Spleen (tissue), 11 donors: ENCODE measurements around the gene KRTAP4-2. TPM values are rescaled to one million over a fixed set of nuclear protein-coding genes. Genes with fewer than 3 reads are reported as not detected.
"Not testable (repeated sequence)": the region's sequence is repeated elsewhere in the genome, so short reads cannot be mapped to it uniquely, and the experiment has no call there.

Source experiments
- DNase-seq: peaks from one replicate; pipeline ENCODE4 v3.0.0-alpha.2; 2020
- H3K27ac ChIP-seq, 8 donors: fragments of 200-600 bp; sonication (generic) in 7 of 8; 1 replicate in 4 of 8; 2 replicates in 4 of 8; pipeline versions ENCODE4 v1.5.0 to v1.8.0; 2016 to 2021; ENCODE audit warnings: inconsistent platforms in 4 of 8, mild to moderate bottlenecking in 4 of 8, moderate library complexity in 1 of 8
- H3K27me3 ChIP-seq, 7 donors: fragments of 200-600 bp; sonication (generic) in 6 of 7; replicated peaks in 1 of 7; 1 replicate in 4 of 7; 2 replicates in 3 of 7; pipeline versions ENCODE4 v1.5.0 to v1.8.0; 2016 to 2021; ENCODE audit warnings: inconsistent platforms in 3 of 7, mild to moderate bottlenecking in 1 of 7
- H3K36me3 ChIP-seq, 6 donors: fragments of 200-600 bp; sonication (generic) in 5 of 6; 1 replicate in 4 of 6; 2 replicates in 2 of 6; pipeline versions ENCODE4 v1.5.0 to v1.8.0; 2016 to 2021; ENCODE audit warnings: inconsistent platforms in 2 of 6
- H3K4me1 ChIP-seq, 6 donors: fragments of 200-600 bp; sonication (generic) in 5 of 6; 1 replicate in 3 of 6; 2 replicates in 3 of 6; pipeline versions ENCODE4 v1.5.0 to v1.8.0; 2016 to 2021; ENCODE audit warnings: inconsistent platforms in 3 of 6
- H3K4me3 ChIP-seq, 8 donors: fragments of 200-600 bp; sonication (generic) in 7 of 8; 1 replicate in 4 of 8; 2 replicates in 4 of 8; pipeline versions ENCODE4 v1.5.0 to v1.8.0; 2016 to 2021; ENCODE audit warnings: inconsistent platforms in 4 of 8, mild to moderate bottlenecking in 4 of 8, moderate library complexity in 2 of 8
- H3K9me3 ChIP-seq, 8 donors: fragments of 200-600 bp; sonication (generic) in 7 of 8; 1 replicate in 4 of 8; 2 replicates in 4 of 8; pipeline versions ENCODE4 v1.5.0 to v1.8.0; 2016 to 2021; ENCODE audit warnings: inconsistent platforms in 4 of 8
- POLR2A ChIP-seq, 3 donors: fragments of 450-650 bp; IDR thresholded peaks; one replicate each; pipeline ENCODE4 v1.5.1; 2017; ENCODE audit warnings: antibody characterized with exemption in 3 of 3, mild to moderate bottlenecking in 1 of 3
- POLR2AphosphoS5 ChIP-seq, 3 donors: sonication (generic); formaldehyde crosslinking; IDR thresholded peaks; one replicate each; pipeline ENCODE4 v1.5.1; 2017; ENCODE audit warnings: antibody characterized with exemption in 3 of 3
- WGBS, 5 donors: extraction: QIAGEN DNeasy Blood & Tissue Kit in 3 of 5; methylation state at CpG; one replicate each; pipeline versions ENCODE4 v1.1.5 to v1.1.7; 2013 to 2018; 5-methylcytosine and 5-hydroxymethylcytosine counted together
- intact Hi-C: fragments of 100-400 bp; cut with DNase I; formaldehyde crosslinking; loops from one replicate; pipeline ENCODE4 v1.15.0; 2023; ENCODE audit warnings: low total_unique reads
- polyA plus RNA-seq, 3 donors: library from polyadenylated mRNA; stranded (reverse); fragments of 200-250 nt; gene quantifications; one replicate each; pipeline ENCODE4 v1.2.1, GENCODE V29; 2013
- total RNA-seq, 7 donors: library from RNA; depleted of rRNA in 3 of 7; stranded (reverse); fragments of >200 nt in 3 of 7; fragmentation: NEBNext Ultra II Directional in 4 of 7; extraction: Animal tissue kit (Norgen Biotek cat#: 25700) in 4 of 7; gene quantifications; one replicate each; pipeline versions ENCODE4 v1.1.0 to v1.2.1, GENCODE V29; 2016 to 2021
- TF ChIP-seq, protein P1 (sequence below), 11 experiments: fragments of 200-600 bp in 7 of 11; fragments of 450-650 bp in 4 of 11; sonication (generic) in 4 of 11; IDR thresholded peaks in 8 of 11; conservative IDR thresholded peaks in 3 of 11; 1 replicate in 7 of 11; 2 replicates in 4 of 11; pipeline versions ENCODE4 v1.4.0 to v1.8.0; 2016 to 2021; ENCODE audit warnings: antibody characterized with exemption in 11 of 11, inconsistent platforms in 4 of 11, mild to moderate bottlenecking in 1 of 11
- donor health status: healthy with polysubstance abuse.
- donor health status: DM: no; HTN: no; CAD: no; lungs with moderate emphysema.
- donor health status: DM: no; HTN: no; CAD: no.
- donor health status: Bipolar disorder and iron deficiency.
- donor health status: healthy.
- donor health status: DM: no; HTN: no; CAD: no.
- donor health status: DM: yes; HTN: yes; CAD: no.

Gene KRTAP4-2
- total and polyA plus RNA-seq, 10 donors = not detected

DNA sequence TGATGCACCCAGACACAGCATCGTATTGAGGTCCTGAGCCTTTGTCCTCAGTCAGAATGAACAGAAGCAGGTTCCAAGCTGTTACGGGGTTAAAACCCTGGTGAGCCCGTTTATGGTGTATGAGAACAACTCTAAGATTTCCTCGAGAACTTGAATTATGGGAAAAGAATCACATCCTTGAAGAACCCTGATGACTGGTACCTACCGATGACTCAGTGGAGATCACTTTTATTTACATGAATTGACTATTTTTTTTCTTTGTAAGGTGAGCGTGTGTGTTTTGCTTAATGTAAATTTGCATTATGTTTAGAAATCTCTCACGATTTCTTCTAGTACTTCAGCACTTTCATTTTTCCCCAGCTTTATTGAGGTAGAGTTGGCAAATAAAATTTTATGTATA lies 14.2 kb downstream of the KRTAP4-2 start:
- no peaks in the 10 kb centered on the region for H3K36me3 ChIP-seq
- no peak for DNase-seq
- peaks cover 0 to 7% (median 0%) of the 10 kb centered on the region in 7 donors for H3K27me3 ChIP-seq
- intact Hi-C loops = no loop called here
- no peaks in the 10 kb centered on the region for H3K9me3 ChIP-seq
- H3K4me3 ChIP-seq = no peak overlapping the region
- H3K4me1 ChIP-seq = no peaks in the 10 kb centered on the region
- no peak overlapping the region for H3K27ac ChIP-seq
- no peak for TF ChIP-seq POLR2A (IDR thresholded peaks at IDR 0.05)
- TF ChIP-seq, protein P1, sequence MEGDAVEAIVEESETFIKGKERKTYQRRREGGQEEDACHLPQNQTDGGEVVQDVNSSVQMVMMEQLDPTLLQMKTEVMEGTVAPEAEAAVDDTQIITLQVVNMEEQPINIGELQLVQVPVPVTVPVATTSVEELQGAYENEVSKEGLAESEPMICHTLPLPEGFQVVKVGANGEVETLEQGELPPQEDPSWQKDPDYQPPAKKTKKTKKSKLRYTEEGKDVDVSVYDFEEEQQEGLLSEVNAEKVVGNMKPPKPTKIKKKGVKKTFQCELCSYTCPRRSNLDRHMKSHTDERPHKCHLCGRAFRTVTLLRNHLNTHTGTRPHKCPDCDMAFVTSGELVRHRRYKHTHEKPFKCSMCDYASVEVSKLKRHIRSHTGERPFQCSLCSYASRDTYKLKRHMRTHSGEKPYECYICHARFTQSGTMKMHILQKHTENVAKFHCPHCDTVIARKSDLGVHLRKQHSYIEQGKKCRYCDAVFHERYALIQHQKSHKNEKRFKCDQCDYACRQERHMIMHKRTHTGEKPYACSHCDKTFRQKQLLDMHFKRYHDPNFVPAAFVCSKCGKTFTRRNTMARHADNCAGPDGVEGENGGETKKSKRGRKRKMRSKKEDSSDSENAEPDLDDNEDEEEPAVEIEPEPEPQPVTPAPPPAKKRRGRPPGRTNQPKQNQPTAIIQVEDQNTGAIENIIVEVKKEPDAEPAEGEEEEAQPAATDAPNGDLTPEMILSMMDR (IDR thresholded peaks at IDR 0.05 in 8 of 11, conservative IDR thresholded peaks at IDR 0.05 in 3 of 11) = no peak
- no peak for TF ChIP-seq POLR2AphosphoS5 (IDR thresholded peaks at IDR 0.05)
- WGBS, 5 donors = 79 to 87% (median 86%) methylated on average over 7 of the region's 7 CpGs

DNA sequence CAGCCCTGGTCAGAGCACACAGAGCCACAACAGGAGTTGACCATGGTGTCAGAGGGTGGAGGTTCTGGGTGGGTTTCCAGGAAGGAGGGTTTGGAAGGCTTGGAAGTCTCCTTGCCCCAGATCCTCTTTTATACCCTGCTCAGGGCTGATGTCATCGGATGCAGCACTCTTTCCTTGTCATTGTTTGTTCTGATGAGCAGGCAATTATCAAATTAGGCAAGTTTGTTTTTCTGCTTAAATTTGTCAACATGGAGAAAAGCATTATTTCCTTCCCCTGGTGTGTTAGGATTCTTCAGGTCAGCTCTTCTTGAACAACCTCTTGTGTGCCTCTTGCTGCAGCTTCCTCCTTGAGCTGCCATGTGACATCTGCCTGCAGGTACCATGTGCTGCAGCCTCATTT lies 17.4 kb downstream of the KRTAP4-2 start, which contains the start of gene KRTAP4-4:
KRTAP4-4 (minus strand) TSS at position 101 of the 400 bp plus-strand sequence; CDS start at position 44, 57 bp downstream.
- H3K4me3 ChIP-seq = no peak within 1 kb of the TSS
- peaks cover 0 to 17% (median 0%) of the 10 kb centered on the region in 7 donors for H3K27me3 ChIP-seq
- WGBS, 5 donors = 80 to 100% (median 84%) methylated on average over 1 of the region's 1 CpG
- H3K9me3 ChIP-seq = no peaks in the 10 kb centered on the region
- no peak within 1 kb of the TSS for H3K27ac ChIP-seq
- intact Hi-C loops = no loop called here
- no peaks in the 10 kb centered on the region for H3K4me1 ChIP-seq
- no peak for DNase-seq
- no peaks in the 10 kb centered on the region for H3K36me3 ChIP-seq
- TF ChIP-seq, protein P1 (IDR thresholded peaks at IDR 0.05 in 8 of 11, conservative IDR thresholded peaks at IDR 0.05 in 3 of 11) = no peak
- TF ChIP-seq POLR2A (IDR thresholded peaks at IDR 0.05) = no peak
- no peak for TF ChIP-seq POLR2AphosphoS5 (IDR thresholded peaks at IDR 0.05)

DNA sequence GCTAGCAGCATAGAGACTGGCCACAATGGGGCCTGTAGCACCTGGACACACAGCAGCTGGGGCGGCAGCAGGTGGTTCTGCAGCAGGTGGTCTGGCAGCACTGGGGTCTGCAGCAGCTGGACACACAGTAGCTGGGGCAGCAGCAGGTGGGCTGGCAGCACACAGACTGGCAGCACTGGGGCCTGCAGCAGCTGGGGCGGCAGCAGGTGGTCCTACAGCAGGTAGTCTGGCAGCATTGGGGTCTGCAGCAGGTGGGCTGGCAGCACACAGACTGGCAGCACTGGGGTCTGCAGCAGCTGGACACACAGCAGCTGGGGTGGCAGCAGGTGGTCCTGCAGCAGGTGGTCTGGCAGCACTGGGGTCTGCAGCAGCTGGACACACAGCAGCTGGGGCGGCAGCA lies 17.8 kb downstream of the KRTAP4-2 start:
- 87 to 94% (median 90%) methylated on average over 2 to 3 of the region's 3 CpGs; no CpG with 5 or more reads in 1 of the 5 donors for WGBS, 5 donors

DNA sequence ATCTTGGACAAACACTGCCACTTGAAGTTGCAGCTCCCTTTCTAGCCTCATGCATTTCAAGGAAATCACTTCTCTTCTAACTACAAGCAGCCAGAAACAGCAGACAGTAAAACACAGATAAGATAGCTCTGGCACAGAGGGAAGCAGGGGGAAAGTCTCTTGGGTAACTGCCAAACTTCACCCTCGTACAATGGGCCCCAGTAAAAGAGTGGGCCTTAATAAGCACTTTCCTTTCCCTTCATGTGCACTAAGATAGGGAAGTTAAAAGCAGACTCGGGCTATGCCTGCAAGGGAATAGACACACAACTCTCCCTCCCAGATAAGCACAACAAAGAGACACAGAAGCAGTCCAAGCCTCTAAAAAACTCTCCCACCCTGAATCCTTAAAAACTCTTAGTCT lies 24.2 kb downstream of the KRTAP4-2 start:
- H3K4me3 ChIP-seq = no peak overlapping the region
- DNase-seq = no peak
- peaks cover 0 to 14% (median 0%) of the 10 kb centered on the region in 7 donors for H3K27me3 ChIP-seq
- H3K4me1 ChIP-seq = no peaks in the 10 kb centered on the region
- TF ChIP-seq POLR2AphosphoS5 (IDR thresholded peaks at IDR 0.05) = no peak
- TF ChIP-seq POLR2A (IDR thresholded peaks at IDR 0.05) = no peak
- TF ChIP-seq, protein P1 (IDR thresholded peaks at IDR 0.05 in 8 of 11, conservative IDR thresholded peaks at IDR 0.05 in 3 of 11) = no peak
- H3K9me3 ChIP-seq = no peaks in the 10 kb centered on the region
- no peaks in the 10 kb centered on the region for H3K36me3 ChIP-seq
- intact Hi-C loops = no loop called here
- no peak overlapping the region for H3K27ac ChIP-seq
- WGBS, 5 donors = 7 to 18% (median 14%) methylated on average over 2 of the region's 2 CpGs

More for the DNA sequence above, 17.8 kb downstream of the KRTAP4-2 start:
- DNase-seq, H3K9me3 ChIP-seq, intact Hi-C loops, H3K27ac ChIP-seq, H3K4me3 ChIP-seq, H3K4me1 ChIP-seq, H3K36me3 ChIP-seq: not testable (repeated sequence)
- H3K27me3 ChIP-seq = peaks cover 0 to 17% (median 0%) of the 10 kb centered on the region in 7 donors

DNA sequence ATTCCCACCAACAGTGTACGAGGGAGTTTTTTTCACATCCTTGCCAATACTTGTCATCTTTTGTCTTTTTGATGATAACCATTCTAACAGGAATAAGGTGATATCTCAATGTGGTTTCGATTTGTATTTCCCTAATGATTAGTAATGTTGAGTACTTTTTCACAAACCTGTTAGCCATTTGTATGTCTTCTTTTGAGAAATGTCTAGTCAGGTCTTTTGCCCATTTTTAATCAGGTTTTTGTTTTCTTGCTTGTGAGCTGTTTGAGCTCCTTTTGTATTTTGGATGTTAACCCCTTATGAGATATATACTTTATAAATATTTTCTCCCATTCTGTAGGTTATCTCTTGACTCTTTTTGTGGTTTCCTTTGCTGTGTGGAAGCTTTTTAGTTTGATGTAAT lies 26.5 kb downstream of the KRTAP4-2 start:
- no peaks in the 10 kb centered on the region for H3K36me3 ChIP-seq
- no peaks in the 10 kb centered on the region for H3K4me1 ChIP-seq
- no peak overlapping the region for H3K27ac ChIP-seq
- no peaks in the 10 kb centered on the region for H3K9me3 ChIP-seq
- DNase-seq = no peak
- intact Hi-C loops = no loop called here
- peaks cover 0 to 4% (median 0%) of the 10 kb centered on the region in 7 donors for H3K27me3 ChIP-seq
- 78 to 90% (median 88%) methylated on average over 2 of the region's 2 CpGs for WGBS, 5 donors
- TF ChIP-seq, protein P1 (IDR thresholded peaks at IDR 0.05 in 8 of 11, conservative IDR thresholded peaks at IDR 0.05 in 3 of 11) = no peak
- TF ChIP-seq POLR2AphosphoS5 (IDR thresholded peaks at IDR 0.05) = no peak
- TF ChIP-seq POLR2A (IDR thresholded peaks at IDR 0.05) = no peak
- no peak overlapping the region for H3K4me3 ChIP-seq
